H1 (cell line): Measurements from ENCODE around the gene TAF10. TPM values are rescaled to one million over a fixed set of nuclear protein-coding genes. Genes with fewer than 3 reads are reported as not detected.

ENCODE experiments used
- CTCF ChIA-PET: fragments of 300-600 bp; sonication (Branson Sonifier 250); formaldehyde crosslinking; loops from one replicate; lab custom pipeline; 2021; ENCODE audit not compliant: partially characterized antibody; lab: Charles Lee
- POLR2A ChIA-PET: fragments of 300-600 bp; sonication (Branson Sonifier 250); formaldehyde crosslinking; loops from one replicate; lab custom pipeline; 2021; ENCODE audit warnings: inconsistent platforms; ENCODE audit not compliant: partially characterized antibody; lab: Charles Lee
- DNase-seq, 2 experiments: peaks; one replicate each; pipeline versions ENCODE4 v3.0.0 to v3.0.0-alpha.2; 2010 to 2022; ENCODE audit warnings: low spot score in 2 of 2, low read depth in 1 of 2, mixed read lengths in 1 of 2
- FAIRE-seq: peaks from 2 replicates; lab custom pipeline; 2011; peaks lifted over from hg19 to GRCh38; lab: Jason Lieb, UNC
- H2AFZ ChIP-seq: 2 replicates; pipeline ENCODE4 v1.8.1; 2012; ENCODE audit warnings: low read length, inconsistent platforms
- H2AK5ac ChIP-seq: 2 replicates; pipeline ENCODE4 v1.6.1; 2013; ENCODE audit warnings: low read depth, low read length
- H2BK120ac ChIP-seq: replicated peaks from 2 replicates; pipeline ENCODE3; 2013; ENCODE audit warnings: low read depth, low read length, inconsistent platforms
- H2BK12ac ChIP-seq: 2 replicates; pipeline ENCODE4 v1.6.1; 2013; ENCODE audit warnings: low read depth, low read length
- H2BK15ac ChIP-seq: 2 replicates; pipeline ENCODE4 v1.6.1; 2013; ENCODE audit warnings: low read length
- H2BK20ac ChIP-seq: 2 replicates; pipeline ENCODE4 v1.6.1; 2013; ENCODE audit warnings: low read length
- H2BK5ac ChIP-seq: 2 replicates; pipeline ENCODE4 v1.6.1; 2013; ENCODE audit warnings: low read depth, low read length
- H3K14ac ChIP-seq: 2 replicates; pipeline ENCODE4 v1.6.1; 2013; ENCODE audit warnings: inconsistent platforms; ENCODE audit not compliant: insufficient read length
- H3K18ac ChIP-seq: 2 replicates; pipeline ENCODE4 v1.6.1; 2013; ENCODE audit warnings: low read length; ENCODE audit errors: extremely low read depth
- H3K23ac ChIP-seq: 2 replicates; pipeline ENCODE4 v1.6.1; 2013; ENCODE audit warnings: inconsistent platforms; ENCODE audit not compliant: insufficient read length
- H3K23me2 ChIP-seq: 2 replicates; pipeline ENCODE4 v1.6.1; 2013; ENCODE audit warnings: low read depth, low read length
- H3K27ac ChIP-seq: 2 replicates; pipeline ENCODE4 v1.6.1; 2011; ENCODE audit warnings: low read depth, low read length, inconsistent platforms
- H3K27me3 ChIP-seq, 4 experiments: replicated peaks in 1 of 4; 1 replicate in 1 of 4; 2 replicates in 3 of 4; pipeline versions ENCODE4 v1.6.1 to v1.8.1; 2011 to 2013; ENCODE audit warnings: low read length in 3 of 4, mild to moderate bottlenecking in 3 of 4, inconsistent platforms in 2 of 4, mixed read lengths in 2 of 4, moderate library complexity in 1 of 4; ENCODE audit not compliant: control insufficient read depth in 3 of 4, insufficient read depth in 3 of 4; ENCODE audit errors: extremely low read depth in 1 of 4
- H3K36me3 ChIP-seq, 4 experiments: 2 replicates each; pipeline versions ENCODE4 v1.6.1 to v1.8.1; 2011 to 2013; ENCODE audit warnings: mild to moderate bottlenecking in 4 of 4, low read length in 3 of 4, moderate library complexity in 2 of 4, control low read depth in 1 of 4, inconsistent platforms in 1 of 4; ENCODE audit not compliant: insufficient read depth in 4 of 4, control insufficient read depth in 2 of 4
- H3K4ac ChIP-seq: replicated peaks from 2 replicates; pipeline ENCODE3; 2013; ENCODE audit warnings: low read length, low read depth, mixed read lengths, inconsistent platforms; ENCODE audit not compliant: insufficient read length
- H3K4me1 ChIP-seq, 4 experiments: replicated peaks in 1 of 4; 1 replicate in 1 of 4; 2 replicates in 3 of 4; pipeline versions ENCODE4 v1.6.1 to v1.8.1; 2011 to 2013; ENCODE audit warnings: low read length in 3 of 4, inconsistent platforms in 2 of 4, mixed read lengths in 1 of 4; ENCODE audit not compliant: insufficient read depth in 4 of 4, control insufficient read depth in 3 of 4
- H3K4me2 ChIP-seq, 2 experiments: 2 replicates each; pipeline versions ENCODE4 v1.6.1 to v1.8.1; 2011 to 2013; ENCODE audit warnings: low read depth in 2 of 2, low read length in 2 of 2, control low read depth in 1 of 2, inconsistent platforms in 1 of 2, mild to moderate bottlenecking in 1 of 2; ENCODE audit not compliant: insufficient read depth in 1 of 2
- H3K4me3 ChIP-seq, 4 experiments: fragments of 200-600, 300-600 bp in 1 of 4; sonication (generic), shearing (Covaris generic), sonication (Bioruptor Twin) in 1 of 4; 2 replicates each; pipeline versions ENCODE4 v1.5.1 to v1.8.1; 2011 to 2016; ENCODE audit warnings: low read length in 4 of 4, low read depth in 3 of 4, control low read depth in 2 of 4, inconsistent platforms in 2 of 4, mild to moderate bottlenecking in 2 of 4, mixed read lengths in 1 of 4, moderate library complexity in 1 of 4; ENCODE audit not compliant: insufficient read depth in 2 of 4; ENCODE audit errors: extremely low read depth in 1 of 4
- H3K56ac ChIP-seq: replicated peaks from 2 replicates; pipeline ENCODE3; 2013; ENCODE audit warnings: low read depth, mild to moderate bottlenecking, mixed read lengths, low read length, inconsistent platforms; ENCODE audit not compliant: insufficient read length
- H3K79me1 ChIP-seq: 2 replicates; pipeline ENCODE4 v1.6.1; 2013; ENCODE audit warnings: low read depth, low read length, control low read depth
- H3K79me2 ChIP-seq, 2 experiments: 2 replicates each; pipeline versions ENCODE4 v1.6.1 to v1.8.1; 2012 to 2013; ENCODE audit warnings: low read length in 2 of 2, mild to moderate bottlenecking in 2 of 2, inconsistent platforms in 1 of 2; ENCODE audit not compliant: insufficient read depth in 2 of 2, control insufficient read depth in 1 of 2
- H3K9ac ChIP-seq, 4 experiments: replicated peaks in 1 of 4; 1 replicate in 1 of 4; 2 replicates in 3 of 4; pipeline versions ENCODE4 v1.6.1 to v1.8.1; 2011 to 2013; ENCODE audit warnings: low read depth in 3 of 4, low read length in 3 of 4, control low read depth in 2 of 4, mild to moderate bottlenecking in 2 of 4, moderate library complexity in 2 of 4, inconsistent platforms in 1 of 4; ENCODE audit errors: extremely low read depth in 1 of 4
- H3K9me3 ChIP-seq, 2 experiments: 2 replicates each; pipeline versions ENCODE4 v1.6.1 to v1.8.1; 2012 to 2013; ENCODE audit warnings: mild to moderate bottlenecking in 2 of 2, moderate library complexity in 2 of 2, control low read depth in 1 of 2, inconsistent platforms in 1 of 2, low read depth in 1 of 2, low read length in 1 of 2, mixed read lengths in 1 of 2; ENCODE audit not compliant: insufficient read depth in 2 of 2
- H4K20me1 ChIP-seq, 2 experiments: replicated peaks in 1 of 2; 2 replicates each; pipeline versions ENCODE3 to v1.8.1; 2011 to 2013; ENCODE audit warnings: inconsistent platforms in 2 of 2, low read length in 2 of 2, mild to moderate bottlenecking in 1 of 2; ENCODE audit not compliant: insufficient read depth in 2 of 2, control insufficient read depth in 1 of 2
- H4K5ac ChIP-seq: 2 replicates; pipeline ENCODE4 v1.6.1; 2013; ENCODE audit warnings: low read length, low read depth, mixed read lengths, inconsistent platforms; ENCODE audit not compliant: insufficient read length
- H4K8ac ChIP-seq: 2 replicates; pipeline ENCODE4 v1.8.0; 2013; ENCODE audit warnings: mild to moderate bottlenecking, moderate library complexity, low read length, inconsistent platforms; ENCODE audit not compliant: insufficient read depth; ENCODE audit errors: extremely low read depth
- H4K91ac ChIP-seq: replicated peaks from 2 replicates; pipeline ENCODE3; 2013; ENCODE audit warnings: low read length, mixed read lengths, inconsistent platforms; ENCODE audit not compliant: insufficient read length
- EZH2 ChIP-seq: fragments of 200-600 bp; sonication (generic); IDR thresholded peaks from 2 replicates; pipeline ENCODE4 v1.7.1; 2012; ENCODE audit warnings: low read depth, mild to moderate bottlenecking, moderate library complexity, low read length, inconsistent platforms; ENCODE audit not compliant: severe bottlenecking
- GABPA ChIP-seq: IDR thresholded peaks from 2 replicates; pipeline ENCODE4 v1.6.1; 2011; ENCODE audit warnings: mild to moderate bottlenecking, low read length, moderate library complexity, borderline replicate concordance; ENCODE audit not compliant: insufficient read depth
- MAFK ChIP-seq: IDR thresholded peaks from 2 replicates; pipeline ENCODE4 v1.6.1; 2012; ENCODE audit warnings: low read depth, mild to moderate bottlenecking, improper control_type of control experiment, low read length
- RXRA ChIP-seq: IDR thresholded peaks from 2 replicates; pipeline ENCODE4 v1.6.1; 2011; ENCODE audit warnings: low read depth, mild to moderate bottlenecking, low read length, moderate library complexity; ENCODE audit not compliant: insufficient read depth
- TCF12 ChIP-seq: IDR thresholded peaks from 2 replicates; pipeline ENCODE4 v1.6.1; 2011; ENCODE audit warnings: low read depth, mild to moderate bottlenecking, low read length
- WGBS, 2 experiments: shearing (Covaris generic) in 1 of 2; methylation state at CpG; one replicate each; pipeline versions ENCODE4 v1.1.6 to v1.1.7; 2013 to 2015; ENCODE audit warnings: low lambda C conversion rate in 2 of 2, mixed read lengths in 2 of 2, inconsistent platforms in 1 of 2, low coverage in 1 of 2, missing lambda C conversion rate in 1 of 2; ENCODE audit not compliant: insufficient replicate concordance in 2 of 2, insufficient coverage in 1 of 2, insufficient read length in 1 of 2; ENCODE audit errors: extremely low coverage in 1 of 2, missing lambda C conversion rate in 1 of 2; 5-methylcytosine and 5-hydroxymethylcytosine counted together
- polyA plus RNA-seq, 7 experiments: library from polyadenylated mRNA; depleted of rRNA in 3 of 7; stranded (reverse) in 5 of 7; unstranded in 2 of 7; fragments of >200 nt in 5 of 7; fragments of 200-250 nt in 2 of 7; gene quantifications; 1 replicate in 5 of 7; 2 replicates in 1 of 7; 4 replicates in 1 of 7; pipeline versions ENCODE4 v1.2.1 to v1.2.3, GENCODE V29; 2011 to 2013; ENCODE audit warnings: missing spikeins in 2 of 7, mixed read lengths in 2 of 7
- total RNA-seq: library from RNA; stranded (reverse); fragmentation: NEBNext Ultra II Directional; extraction: Animal tissue kit (Norgen Biotek cat#: 25700); gene quantifications from 2 replicates; pipeline ENCODE4 v1.2.1, GENCODE V29; 2021

Gene TAF10
- total and polyA plus RNA-seq, 2 of the 8 experiments (the other 6 are each of a cell fraction or from before 2014, with no cell fraction given): 128 to 213 TPM

DNA sequence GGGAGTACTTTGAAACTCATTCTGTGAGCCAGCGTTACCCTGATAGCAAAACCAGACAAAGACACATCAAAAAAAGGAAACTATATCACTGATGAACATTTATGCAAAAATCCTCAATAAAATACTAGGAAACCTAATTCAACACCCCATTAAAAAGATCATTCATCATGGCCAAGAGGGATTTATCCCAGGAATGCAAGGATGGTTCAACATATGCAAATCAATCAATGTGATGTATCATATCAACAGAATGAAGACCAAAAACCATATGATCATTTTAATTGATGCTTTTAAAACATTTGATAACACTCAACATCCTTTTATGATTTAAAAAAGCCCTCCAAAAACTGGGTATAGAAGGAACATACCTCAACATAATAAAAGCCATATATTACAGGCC is 28.4 kb downstream of the TAF10 start:
- no peaks in the 10 kb centered on the region for H3K79me1 ChIP-seq
- no peaks in the 10 kb centered on the region for H3K36me3 ChIP-seq
- H3K14ac ChIP-seq: no peak overlapping the region
- CTCF ChIA-PET: no interaction called here
- no peak overlapping the region for H4K8ac ChIP-seq
- no peak overlapping the region for H2AK5ac ChIP-seq
- H3K4me3 ChIP-seq: no peak overlapping the region
- H3K9ac ChIP-seq: no peak overlapping the region
- 83% methylated on average over 1 of the region's 1 CpG; no CpG with 5 or more reads in 1 of the 2 experiments for WGBS, 2 experiments
- H4K20me1 ChIP-seq: no peaks in the 10 kb centered on the region
- FAIRE-seq (no peak), DNase-seq (no peak)
- no peak overlapping the region for H3K4me2 ChIP-seq
- H2AFZ ChIP-seq: no peak overlapping the region
- H2BK20ac ChIP-seq: no peak overlapping the region
- no peaks in the 10 kb centered on the region for H3K27me3 ChIP-seq
- H3K56ac ChIP-seq: no peak overlapping the region
- POLR2A ChIA-PET: no interaction called here
- no peak overlapping the region for H2BK120ac ChIP-seq
- H4K91ac ChIP-seq: no peak overlapping the region
- H3K27ac ChIP-seq: no peak overlapping the region
- H2BK5ac ChIP-seq: no peak overlapping the region
- H4K5ac ChIP-seq: no peak overlapping the region
- H3K4me1 ChIP-seq: peaks cover 0 to 16% (median 10%) of the 10 kb centered on the region in 4 experiments; a peak in 5 of 7 replicates
- H3K23ac ChIP-seq: no peak overlapping the region
- no peak overlapping the region for H2BK15ac ChIP-seq
- no peak overlapping the region for H2BK12ac ChIP-seq
- H3K9me3 ChIP-seq: peaks cover 0 to 4% of the 10 kb centered on the region in 2 experiments; a peak in 1 of 4 replicates
- H3K18ac ChIP-seq: no peak overlapping the region
- H3K23me2 ChIP-seq: no peaks in the 10 kb centered on the region
- H3K79me2 ChIP-seq: no peaks in the 10 kb centered on the region
- H3K4ac ChIP-seq: no peak overlapping the region
- no peak for TF ChIP-seq RXRA
- TF ChIP-seq EZH2: no peak
- TF ChIP-seq GABPA: no peak
- TF ChIP-seq MAFK: no peak
- no peak for TF ChIP-seq TCF12
